Activated CD4-positive, alpha-beta memory T cell treated with anti-CD3 and anti-CD28 coated beads for 36 hours (primary cell): ENCODE measurements around the gene CLEC7A. TPM values are rescaled to one million over a fixed set of nuclear protein-coding genes. Genes with fewer than 3 reads are reported as not detected.

ENCODE experiments used
- CTCF ChIA-PET: fragments of 350-600 bp; sonication (Branson Sonifier 250); formaldehyde crosslinking; loops from one replicate; lab custom pipeline; 2021; ENCODE audit warnings: antibody characterized with exemption, inconsistent platforms; lab: Charles Lee
- POLR2A ChIA-PET: fragments of 350-600 bp; sonication (Branson Sonifier 250); formaldehyde crosslinking; loops from one replicate; lab custom pipeline; 2021; ENCODE audit warnings: antibody characterized with exemption; lab: Charles Lee
- DNase-seq: peaks from one replicate; pipeline ENCODE4 v3.0.0-alpha.2; 2020
- H3K27ac Mint-ChIP-seq: one replicate; pipeline ENCODE4 v1.8.0; 2021; ENCODE audit warnings: mixed read lengths
- H3K27me3 Mint-ChIP-seq: one replicate; pipeline ENCODE4 v1.8.0; 2021; ENCODE audit warnings: mixed read lengths
- H3K36me3 Mint-ChIP-seq: one replicate; pipeline ENCODE4 v1.8.0; 2021; ENCODE audit warnings: mixed read lengths
- H3K4me1 Mint-ChIP-seq: one replicate; pipeline ENCODE4 v1.8.0; 2021; ENCODE audit warnings: low read depth, mixed read lengths
- H3K4me3 Mint-ChIP-seq: one replicate; pipeline ENCODE4 v1.8.0; 2021; ENCODE audit warnings: mild to moderate bottlenecking, mixed read lengths
- H3K9me3 Mint-ChIP-seq: one replicate; pipeline ENCODE4 v1.8.0; 2021; ENCODE audit warnings: mixed read lengths
- intact Hi-C: fragments of 100-400 bp; cut with micrococcal nuclease; formaldehyde crosslinking; loops from one replicate; pipeline ENCODE4 v1.15.1; 2023
- total RNA-seq, 2 experiments: library from RNA; stranded (reverse); gene quantifications; one replicate each; pipeline ENCODE4 v1.2.3, GENCODE V29; 2021

Gene CLEC7A
- total RNA-seq, 2 experiments from 2014 or later = not detected

DNA sequence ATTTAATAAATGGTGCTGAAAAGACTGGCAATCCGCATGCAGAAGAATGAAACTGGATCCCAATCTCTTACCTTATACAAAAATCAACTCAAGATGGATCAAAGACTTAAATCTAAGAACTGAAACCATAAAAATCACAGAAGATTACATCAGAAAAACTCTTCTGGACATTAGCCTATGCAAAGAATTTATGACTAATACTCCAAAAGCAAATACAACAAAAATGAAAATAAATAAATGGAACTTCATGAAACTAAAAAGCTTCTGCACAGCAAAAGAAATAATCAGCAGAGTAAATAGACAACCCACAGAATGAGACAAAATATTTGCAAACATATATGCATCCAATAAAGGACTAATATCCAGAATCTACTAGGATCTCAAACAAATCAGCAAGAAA is 16.9 kb downstream of the CLEC7A start:
- intact Hi-C loops = no loop called here
- H3K27ac Mint-ChIP-seq = no peak overlapping the region
- H3K36me3 Mint-ChIP-seq = no peaks in the 10 kb centered on the region
- H3K27me3 Mint-ChIP-seq = peaks cover 2% of the 10 kb centered on the region
- no peak for DNase-seq
- no peaks in the 10 kb centered on the region for H3K4me1 Mint-ChIP-seq
- CTCF ChIA-PET = no interaction called here
- POLR2A ChIA-PET = no interaction called here
- no peak overlapping the region for H3K4me3 Mint-ChIP-seq
- no peaks in the 10 kb centered on the region for H3K9me3 Mint-ChIP-seq

DNA sequence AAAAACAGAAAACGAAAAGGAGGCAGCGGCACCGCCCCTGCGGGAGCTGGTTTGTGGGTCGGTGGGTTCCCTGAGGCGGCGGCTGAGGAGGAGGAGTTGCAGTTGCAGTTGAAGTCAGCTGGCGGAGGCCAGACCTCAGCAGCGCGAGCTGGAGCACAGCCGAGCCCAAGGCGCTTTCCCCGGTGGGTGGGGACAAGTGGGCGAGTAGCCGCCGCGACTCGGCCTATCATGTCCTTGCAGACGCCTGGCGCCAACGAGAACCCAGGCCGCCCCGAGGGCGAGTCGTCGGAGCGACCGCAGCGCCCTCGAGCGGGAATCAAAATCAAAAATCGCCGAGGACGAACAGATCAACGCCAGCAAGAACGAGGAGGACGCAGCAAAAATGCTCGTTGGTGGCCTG is 18.5 kb downstream of the CLEC7A start:
- Mint-ChIP-seq H3K27ac (no peak overlapping the region), H3K9me3 (no peaks in the 10 kb centered on the region), H3K27me3 (peaks cover 3% of the 10 kb centered on the region), H3K4me3 (no peak overlapping the region), H3K4me1 (no peaks in the 10 kb centered on the region), H3K36me3 (no peaks in the 10 kb centered on the region)
- CTCF ChIA-PET = no interaction called here
- intact Hi-C loops = no loop called here
- POLR2A ChIA-PET = no interaction called here
- no peak for DNase-seq

DNA sequence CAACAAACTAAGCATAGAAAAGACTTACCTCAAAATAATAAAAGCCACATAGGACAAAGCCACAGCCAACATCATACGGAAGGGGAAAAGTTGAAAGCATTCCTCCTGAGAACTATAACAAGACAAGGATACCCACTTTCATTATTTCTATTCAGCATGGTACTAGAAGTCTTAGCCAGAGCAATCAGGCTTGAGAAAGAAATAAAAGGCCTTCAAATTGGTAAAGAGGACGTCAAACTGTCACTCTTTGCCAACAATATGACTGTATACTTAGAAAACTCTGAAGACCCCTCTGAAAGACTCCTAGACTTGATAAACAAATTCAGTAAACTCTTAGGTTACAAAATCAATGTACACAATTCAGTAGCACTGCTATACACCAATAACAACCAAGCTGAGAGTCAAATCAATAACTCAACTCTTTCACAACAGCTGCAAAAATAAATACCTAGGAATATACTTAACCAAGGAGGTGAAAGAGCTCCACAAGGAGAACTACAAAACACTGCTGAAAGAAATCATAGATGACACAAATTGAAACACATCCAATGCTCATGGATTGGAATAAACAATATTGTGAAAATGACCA is 19.6 kb downstream of the CLEC7A start:
- POLR2A ChIA-PET = no interaction called here
- no peaks in the 10 kb centered on the region for H3K9me3 Mint-ChIP-seq

DNA sequence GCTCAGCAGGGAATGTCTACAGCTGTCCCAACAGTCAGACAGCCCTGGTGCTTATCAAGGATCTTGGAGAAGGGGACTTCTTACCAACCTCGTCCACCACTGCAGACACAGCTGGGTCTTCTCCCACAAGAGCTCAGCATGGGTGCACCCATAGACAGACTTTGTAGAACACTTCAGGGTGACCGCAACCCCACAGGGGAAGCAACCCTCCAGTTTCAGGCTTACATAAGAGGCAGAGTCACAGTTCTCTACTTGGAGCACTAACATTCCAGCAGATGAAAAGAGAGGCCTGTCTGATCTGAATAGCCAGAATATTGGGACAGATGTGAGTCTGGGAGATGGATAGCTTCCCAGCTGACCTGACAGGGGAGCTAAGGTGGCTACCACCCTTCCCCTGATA is 27.7 kb downstream of the CLEC7A start:
- no peaks in the 10 kb centered on the region for H3K36me3 Mint-ChIP-seq
- no peak overlapping the region for H3K27ac Mint-ChIP-seq
- intact Hi-C loops = no loop called here
- CTCF ChIA-PET = interaction anchor here (0.6 to 1.5 kb wide), 2 partner anchors 92 to 250 kb away, joined by 3 read pairs; partner anchors contain the start of gene CLEC12B
- no peak overlapping the region for H3K4me3 Mint-ChIP-seq
- DNase-seq = no peak
- POLR2A ChIA-PET = no interaction called here
- H3K4me1 Mint-ChIP-seq = no peaks in the 10 kb centered on the region
- H3K27me3 Mint-ChIP-seq = peaks cover 18% of the 10 kb centered on the region
- peaks cover 6% of the 10 kb centered on the region for H3K9me3 Mint-ChIP-seq

More for the DNA sequence above, 19.6 kb downstream of the CLEC7A start:
- H3K4me1 Mint-ChIP-seq = no peaks in the 10 kb centered on the region
- H3K27ac Mint-ChIP-seq = no peak overlapping the region
- CTCF ChIA-PET = no interaction called here
- no peaks in the 10 kb centered on the region for H3K36me3 Mint-ChIP-seq
- H3K4me3 Mint-ChIP-seq = no peak overlapping the region
- no peak for DNase-seq
- H3K27me3 Mint-ChIP-seq = peaks cover 6% of the 10 kb centered on the region
- intact Hi-C loops = no loop called here

DNA sequence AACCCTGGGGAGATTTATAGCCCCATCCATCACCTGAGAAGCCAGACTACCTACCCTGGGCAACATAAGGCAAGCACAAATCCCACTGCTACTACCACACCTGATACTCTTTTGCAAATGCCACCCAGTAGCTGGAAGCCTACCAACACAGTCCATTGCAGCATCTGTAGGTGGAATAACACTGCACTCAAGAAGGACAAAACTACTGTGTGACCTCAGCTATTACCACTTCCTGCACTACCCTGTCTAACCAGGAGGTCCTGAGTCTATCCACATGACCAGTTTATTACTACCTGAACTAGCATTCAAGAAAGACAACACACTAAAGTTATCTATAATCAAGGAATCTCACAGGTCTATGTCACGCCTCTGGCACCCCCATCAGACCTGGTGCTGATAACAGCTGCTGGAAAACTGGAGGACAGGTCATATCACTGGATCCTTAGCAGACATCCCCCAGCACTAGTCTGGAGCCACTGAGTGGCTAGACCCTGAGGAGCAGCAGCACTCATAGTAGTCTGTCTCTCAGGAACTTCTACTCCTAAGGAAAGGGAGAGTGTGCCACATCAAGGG is 28.3 kb downstream of the CLEC7A start:
- no peaks in the 10 kb centered on the region for H3K36me3 Mint-ChIP-seq
- H3K9me3 Mint-ChIP-seq = peaks cover 6% of the 10 kb centered on the region
- ChIA-PET POLR2A (no interaction called here), CTCF (interaction anchor here (0.6 kb wide), 1 partner anchor 249 kb away, joined by 3 read pairs; no protein-coding TSS in a partner anchor)
- intact Hi-C loops = no loop called here
- no peak for DNase-seq
- no peak overlapping the region for H3K27ac Mint-ChIP-seq
- H3K4me3 Mint-ChIP-seq = no peak overlapping the region
- peaks cover 18% of the 10 kb centered on the region for H3K27me3 Mint-ChIP-seq
- no peaks in the 10 kb centered on the region for H3K4me1 Mint-ChIP-seq

DNA sequence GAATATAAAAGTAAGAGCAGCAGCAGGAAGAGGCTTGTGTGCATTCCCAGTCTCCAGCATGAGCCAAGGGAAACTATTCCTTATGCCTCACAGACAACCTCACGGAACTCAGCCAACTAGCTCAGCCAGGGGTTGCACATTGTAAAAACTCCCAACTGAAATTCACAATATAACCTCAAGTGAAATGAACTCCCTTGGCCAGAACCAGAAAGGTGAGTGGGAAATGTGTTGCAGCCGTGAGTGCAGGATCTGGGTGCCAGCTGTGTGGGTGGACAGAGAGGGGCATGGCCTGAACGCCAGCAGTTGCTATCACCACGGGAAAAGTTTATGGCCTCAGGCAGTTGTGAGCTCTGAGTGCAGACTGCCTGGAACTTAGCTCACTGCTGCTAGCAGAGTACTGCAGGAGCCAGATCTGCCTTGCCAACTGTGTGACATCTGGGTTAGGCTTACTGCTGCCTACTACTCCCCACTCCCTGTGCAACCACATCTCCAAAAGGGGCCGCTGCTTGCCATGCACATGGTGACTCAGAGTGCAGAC is 28.9 kb downstream of the CLEC7A start:
- peaks cover 6% of the 10 kb centered on the region for H3K9me3 Mint-ChIP-seq
- H3K36me3 Mint-ChIP-seq = no peaks in the 10 kb centered on the region
- DNase-seq = no peak
- ChIA-PET POLR2A (no interaction called here), CTCF (no interaction called here)
- H3K4me3 Mint-ChIP-seq = no peak overlapping the region
- no peaks in the 10 kb centered on the region for H3K4me1 Mint-ChIP-seq
- no peak overlapping the region for H3K27ac Mint-ChIP-seq
- H3K27me3 Mint-ChIP-seq = peaks cover 18% of the 10 kb centered on the region
- intact Hi-C loops = no loop called here

DNA sequence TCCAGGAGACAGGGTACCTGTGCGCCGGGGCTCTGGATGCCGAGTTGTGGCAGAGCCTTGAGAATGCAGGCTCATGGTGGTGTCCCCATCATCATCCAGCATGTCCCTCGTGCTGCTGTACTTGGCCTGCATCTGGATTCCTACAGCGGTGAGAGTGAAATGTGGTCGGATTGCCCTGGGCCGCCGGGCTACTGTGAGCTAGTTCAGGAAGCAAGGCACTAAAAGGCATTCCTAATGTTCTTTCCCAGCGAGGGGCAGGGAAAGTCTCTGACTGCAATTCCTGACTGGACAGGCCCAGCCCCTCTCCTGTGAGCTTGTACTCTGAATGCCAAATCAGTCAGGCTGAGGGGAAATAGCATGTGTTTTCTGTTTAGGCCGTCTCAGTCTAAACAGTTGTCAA is 31.2 kb downstream of the CLEC7A start, which contains the start of gene CLEC1A:
TSS of gene CLEC1A (minus strand) at position 195 of the 400 bp plus-strand sequence. CDS start at position 132, 63 bp downstream.
- Mint-ChIP-seq H3K4me3 (no peak within 1 kb of the TSS), H3K27ac (no peak within 1 kb of the TSS), H3K27me3 (peaks cover 10% of the 10 kb centered on the region), H3K4me1 (no peaks in the 10 kb centered on the region), H3K9me3 (peaks cover 5% of the 10 kb centered on the region), H3K36me3 (no peaks in the 10 kb centered on the region)
- POLR2A ChIA-PET = no interaction called here
- intact Hi-C loops = no loop called here
- DNase-seq = no peak
- CTCF ChIA-PET = no interaction called here

DNA sequence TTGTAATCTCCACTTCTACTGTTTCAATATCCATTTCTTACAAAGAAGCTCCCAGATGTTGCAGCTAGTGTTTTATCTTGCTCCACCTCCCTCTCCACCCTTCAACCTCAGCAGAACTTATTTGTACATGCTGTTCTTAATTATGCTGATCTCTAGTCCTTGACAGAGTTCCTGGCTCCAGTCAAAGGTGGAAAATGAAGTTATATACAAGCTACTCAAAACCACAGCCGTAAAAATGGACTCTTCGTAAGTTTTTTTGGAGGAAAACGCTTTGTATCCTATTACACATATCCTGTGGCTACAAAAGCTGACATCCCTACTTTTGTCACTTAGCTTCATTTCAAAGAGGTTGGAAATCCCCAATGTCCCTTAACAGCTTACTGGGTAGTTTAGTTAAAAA is 32.5 kb downstream of the CLEC7A start:
- H3K36me3 Mint-ChIP-seq = no peaks in the 10 kb centered on the region
- DNase-seq = no peak
- H3K27ac Mint-ChIP-seq = no peak overlapping the region
- ChIA-PET CTCF (interaction anchor here (0.9 kb wide), 1 partner anchor 43 kb away, joined by 3 read pairs; no protein-coding TSS in a partner anchor), POLR2A (no interaction called here)
- intact Hi-C loops = no loop called here
- no peaks in the 10 kb centered on the region for H3K9me3 Mint-ChIP-seq
- peaks cover 5% of the 10 kb centered on the region for H3K27me3 Mint-ChIP-seq
- no peak overlapping the region for H3K4me3 Mint-ChIP-seq
- no peaks in the 10 kb centered on the region for H3K4me1 Mint-ChIP-seq

DNA sequence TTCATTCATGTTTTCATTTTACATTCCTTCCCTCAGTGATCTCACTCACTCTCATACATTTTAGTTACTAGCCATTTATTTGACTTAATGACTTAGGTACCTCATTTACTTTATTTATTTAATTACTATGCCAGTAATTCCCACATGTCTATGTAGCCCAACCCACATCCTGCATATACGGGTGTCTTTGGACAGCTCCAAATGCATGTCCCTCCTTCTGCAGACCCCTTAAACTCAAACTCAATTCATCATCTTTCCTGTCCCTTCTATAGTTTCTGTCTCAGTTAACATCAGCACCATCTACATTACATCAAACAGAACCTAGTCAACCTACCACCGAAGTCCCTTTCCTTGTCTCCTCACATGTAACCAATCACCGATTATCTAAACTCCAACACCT is 34.0 kb downstream of the CLEC7A start:
- H3K4me3 Mint-ChIP-seq = no peak overlapping the region
- no peak overlapping the region for H3K27ac Mint-ChIP-seq
- H3K36me3 Mint-ChIP-seq = no peaks in the 10 kb centered on the region
- CTCF ChIA-PET = no interaction called here
- no peaks in the 10 kb centered on the region for H3K9me3 Mint-ChIP-seq
- no peak for DNase-seq
- H3K27me3 Mint-ChIP-seq = peaks cover under 1% of the 10 kb centered on the region
- no peaks in the 10 kb centered on the region for H3K4me1 Mint-ChIP-seq
- intact Hi-C loops = loop anchor here (2.0 kb wide), 1 partner anchor 27 kb away; no protein-coding TSS in a partner anchor
- POLR2A ChIA-PET = no interaction called here

DNA sequence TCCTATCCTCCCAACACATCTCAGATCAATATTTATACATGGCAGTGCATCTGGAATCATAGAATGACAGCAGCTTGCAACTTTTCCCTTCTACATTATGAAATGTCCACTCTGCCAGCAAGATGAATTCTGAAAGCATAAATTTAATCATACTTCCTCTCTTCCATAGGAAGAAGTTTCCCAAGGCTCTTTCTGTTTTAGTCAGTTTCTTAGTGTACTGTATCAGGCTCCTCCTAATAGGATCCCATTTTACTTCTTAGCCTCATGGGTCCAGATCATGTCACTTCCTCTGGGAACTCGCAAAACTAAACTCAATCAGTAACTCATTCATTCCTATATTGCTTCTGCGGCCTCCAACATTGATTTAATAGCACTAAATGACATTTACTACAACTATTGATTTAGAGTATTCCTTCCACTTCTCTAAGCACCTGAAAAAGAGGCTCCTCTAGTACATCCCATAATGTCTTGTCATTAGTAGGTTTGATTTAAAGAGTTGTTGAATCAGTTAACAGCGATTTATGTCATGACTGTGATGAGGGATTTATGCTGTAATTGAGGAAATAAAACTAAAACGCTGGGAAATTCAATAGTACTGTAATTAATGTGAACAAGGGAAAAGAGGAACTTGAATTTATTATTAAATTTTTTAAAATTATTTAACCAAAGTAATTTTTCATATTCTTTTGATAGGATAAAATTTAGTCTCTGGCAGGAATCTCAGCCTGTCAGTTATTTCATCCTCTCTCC is 35.2 kb downstream of the CLEC7A start:
- Mint-ChIP-seq H3K27me3 (peaks cover 5% of the 10 kb centered on the region), H3K36me3 (no peaks in the 10 kb centered on the region), H3K4me3 (no peak overlapping the region), H3K27ac (no peak overlapping the region), H3K9me3 (no peaks in the 10 kb centered on the region), H3K4me1 (peaks cover 3% of the 10 kb centered on the region)
- ChIA-PET POLR2A (no interaction called here), CTCF (no interaction called here)
- intact Hi-C loops = loop anchor here (2.0 kb wide), 1 partner anchor 26 kb away; no protein-coding TSS in a partner anchor
- DNase-seq = no peak

DNA sequence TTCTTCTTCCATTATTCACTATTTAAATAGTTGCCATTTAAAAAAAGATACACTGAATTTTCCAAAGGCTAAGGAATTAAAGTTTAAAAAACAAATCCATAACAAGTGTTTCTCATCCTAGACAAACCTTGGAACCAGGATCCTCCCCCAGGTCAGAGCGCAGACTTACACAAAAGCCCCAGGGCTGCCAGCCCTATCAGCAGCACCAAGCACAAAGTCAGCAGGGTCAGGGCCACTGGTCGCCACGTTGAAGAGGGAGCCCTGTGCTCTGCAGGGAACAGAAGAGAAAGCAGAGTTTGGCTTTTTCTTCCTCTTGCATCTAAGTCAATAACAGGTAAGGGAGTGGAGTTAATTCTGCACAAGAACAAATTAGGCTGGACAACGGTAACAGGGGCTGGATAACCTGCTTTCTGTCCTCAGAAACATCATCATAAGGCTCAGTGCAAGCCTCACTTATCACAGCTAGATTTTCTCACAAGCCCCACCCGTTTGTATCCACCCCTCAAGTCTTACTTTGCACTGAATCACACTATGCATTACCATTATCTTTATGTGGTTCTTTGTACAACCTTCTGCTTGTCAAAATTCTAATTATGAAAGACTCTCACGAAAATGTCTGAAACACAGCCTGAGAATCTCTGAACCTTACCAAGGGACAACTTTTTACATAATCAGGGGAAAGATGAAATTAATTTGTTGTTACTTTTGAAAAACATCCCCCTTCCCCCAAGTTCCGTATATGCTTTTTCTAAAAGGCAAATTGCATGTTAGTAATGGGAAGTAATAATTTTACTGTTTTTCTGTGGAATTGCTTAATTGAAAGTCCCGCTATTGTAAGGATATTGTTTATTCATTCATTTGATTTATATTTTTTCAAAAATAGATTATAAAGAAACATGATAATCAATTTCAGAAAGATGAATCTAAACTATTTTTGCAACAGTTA is 40.8 kb downstream of the CLEC7A start:
- POLR2A ChIA-PET = no interaction called here
- Mint-ChIP-seq H3K4me1 (peaks cover 3% of the 10 kb centered on the region), H3K36me3 (peaks cover 1% of the 10 kb centered on the region), H3K27me3 (peaks cover 10% of the 10 kb centered on the region), H3K4me3 (no peak overlapping the region), H3K27ac (no peak overlapping the region), H3K9me3 (peaks cover 4% of the 10 kb centered on the region)
- DNase-seq = no peak
- CTCF ChIA-PET = no interaction called here
- intact Hi-C loops = no loop called here
